HCT116 (cell line): ENCODE measurements around the gene GLP2R. TPM values are rescaled to one million over a fixed set of nuclear protein-coding genes. Genes with fewer than 3 reads are reported as not detected.

Experiments
- ATAC-seq: fragments of 200-7000 bp; cut with Tn5 transposase; 2 replicates; pipeline ENCODE4 v1.9.1; 2020; ENCODE audit warnings: mild to moderate bottlenecking, moderate library complexity
- BruUV-seq: library from RNA; stranded (reverse); fragments of 400-500 nt; replicated peaks from 2 replicates; lab custom pipeline; 2021; lab: Mats Ljungman, UMichigan
- CTCF ChIA-PET: fragments of 300-600 bp; sonication (Branson Sonifier 250); formaldehyde crosslinking; loops from one replicate; lab custom pipeline; 2021; ENCODE audit warnings: antibody characterized with exemption; lab: Charles Lee
- POLR2A ChIA-PET: fragments of 300-600, 350-600 bp; sonication (Branson Sonifier 250); formaldehyde crosslinking; loops from one replicate; lab custom pipeline; 2021; ENCODE audit warnings: antibody characterized with exemption; lab: Charles Lee
- RAD21 ChIA-PET, 2 experiments: fragments of 300-600 bp; sonication (Branson Sonifier 250); formaldehyde crosslinking; loops; one replicate each; lab custom pipeline; 2023; ENCODE audit warnings: low total read pairs in 2 of 2; ENCODE audit not compliant: uncharacterized antibody in 2 of 2, unreplicated experiment in 2 of 2, low non-redundant PET in 1 of 2; lab: Charles Lee
- DNase-seq: peaks from one replicate; pipeline ENCODE4 v3.0.0-alpha.2; 2010; ENCODE audit warnings: low read depth, low spot score
- H2AFZ ChIP-seq: fragments of 200-600 bp; shearing (Covaris generic), sonication (generic); 2 replicates; pipeline ENCODE4 v1.6.1; 2017; ENCODE audit warnings: low read depth, mixed run types, mixed read lengths, antibody characterized with exemption, low read length; ENCODE audit not compliant: poor library complexity, severe bottlenecking
- H3K27ac ChIP-seq: 2 replicates; pipeline ENCODE4 v1.5.1; 2012; ENCODE audit warnings: low read depth, low read length
- H3K27me3 ChIP-seq: fragments of 200-600 bp; sonication (generic); 2 replicates; pipeline ENCODE4 v1.6.1; 2016; ENCODE audit warnings: mixed run types, low read length, mixed read lengths; ENCODE audit not compliant: insufficient read depth
- H3K36me3 ChIP-seq, 2 experiments: fragments of 200-500 bp in 1 of 2; fragments of 200-600 bp in 1 of 2; sonication (Bioruptor generic) in 1 of 2; sonication (generic) in 1 of 2; 2 replicates each; pipeline versions ENCODE4 v1.5.1 to v1.6.1; 2014 to 2016; ENCODE audit warnings: low read length in 2 of 2, inconsistent platforms in 1 of 2, mixed read lengths in 1 of 2, mixed run types in 1 of 2; ENCODE audit not compliant: insufficient read depth in 2 of 2, control insufficient read depth in 1 of 2
- H3K4me1 ChIP-seq, 2 experiments: fragments of 200-600 bp in 1 of 2; sonication (generic) in 1 of 2; 2 replicates each; pipeline versions ENCODE4 v1.5.1 to v1.6.1; 2012 to 2017; ENCODE audit warnings: low read length in 2 of 2, inconsistent platforms in 1 of 2, mild to moderate bottlenecking in 1 of 2, mixed read lengths in 1 of 2, mixed run types in 1 of 2, moderate library complexity in 1 of 2; ENCODE audit not compliant: insufficient read depth in 2 of 2, control insufficient read depth in 1 of 2
- H3K4me2 ChIP-seq: fragments of 200-600 bp; sonication (generic); 2 replicates; pipeline ENCODE4 v1.6.1; 2017; ENCODE audit warnings: mixed run types, low read length, mixed read lengths
- H3K4me3 ChIP-seq, 2 experiments: fragments of 200-600 bp in 1 of 2; sonication (generic) in 1 of 2; replicated peaks in 1 of 2; 2 replicates each; pipeline ENCODE4 v1.5.1; 2011 to 2016; ENCODE audit warnings: low read length in 2 of 2, control low read depth in 1 of 2, low read depth in 1 of 2, mild to moderate bottlenecking in 1 of 2, mixed read lengths in 1 of 2, mixed run types in 1 of 2
- H3K79me2 ChIP-seq: fragments of 200-600 bp; sonication (generic); 2 replicates; pipeline ENCODE4 v1.6.1; 2017; ENCODE audit warnings: mild to moderate bottlenecking, mixed run types, low read length, moderate library complexity, mixed read lengths; ENCODE audit not compliant: insufficient read depth
- H3K9ac ChIP-seq: fragments of 200-600 bp; sonication (generic); 2 replicates; pipeline ENCODE4 v1.6.1; 2016; ENCODE audit warnings: low read length, mixed read lengths
- H3K9me2 ChIP-seq: fragments of 200-600 bp; sonication (generic), shearing (Covaris generic); 2 replicates; pipeline ENCODE4 v1.6.1; 2017; ENCODE audit warnings: mixed run types, mild to moderate bottlenecking, moderate library complexity; ENCODE audit not compliant: insufficient read depth
- H3K9me3 ChIP-seq, 2 experiments: fragments of 200-500 bp in 1 of 2; fragments of 200-600 bp in 1 of 2; sonication (Bioruptor generic) in 1 of 2; sonication (generic) in 1 of 2; 2 replicates each; pipeline ENCODE4 v1.6.1; 2014 to 2017; ENCODE audit warnings: low read length in 2 of 2, mixed read lengths in 2 of 2, inconsistent platforms in 1 of 2, low read depth in 1 of 2, mild to moderate bottlenecking in 1 of 2, mixed run types in 1 of 2, moderate library complexity in 1 of 2; ENCODE audit not compliant: control insufficient read depth in 1 of 2, insufficient read depth in 1 of 2
- H4K20me1 ChIP-seq: fragments of 200-600 bp; sonication (generic), shearing (Covaris generic); 2 replicates; pipeline ENCODE4 v1.6.1; 2017; ENCODE audit warnings: mixed run types, mild to moderate bottlenecking, moderate library complexity; ENCODE audit not compliant: insufficient read depth
- CEBPB ChIP-seq: IDR thresholded peaks from 2 replicates; pipeline ENCODE4 v1.6.1; 2012; ENCODE audit warnings: low read depth
- EGR1 ChIP-seq: IDR thresholded peaks from 2 replicates; pipeline ENCODE4 v1.6.1; 2012; ENCODE audit warnings: low read depth
- EZH2 ChIP-seq: fragments of 200-600 bp; sonication (generic); IDR thresholded peaks from 2 replicates; pipeline ENCODE4 v1.6.1; 2017; ENCODE audit warnings: antibody characterized with exemption, mixed run types
- POLR2A ChIP-seq: IDR thresholded peaks from 2 replicates; pipeline ENCODE4 v1.7.0; 2011; ENCODE audit warnings: borderline replicate concordance; ENCODE audit not compliant: insufficient read depth, insufficient read length; ENCODE audit errors: extremely low read depth
- SP1 ChIP-seq: IDR thresholded peaks from 2 replicates; pipeline ENCODE4 v1.6.1; 2012; ENCODE audit warnings: low read depth
- TCF7L2 ChIP-seq: IDR thresholded peaks from 2 replicates; pipeline ENCODE4 v1.7.0; 2011; ENCODE audit warnings: borderline replicate concordance, inconsistent platforms; ENCODE audit not compliant: insufficient read depth, insufficient read length; ENCODE audit errors: extremely low read depth
- YY1 ChIP-seq: IDR thresholded peaks from 2 replicates; pipeline ENCODE4 v1.6.1; 2011; ENCODE audit warnings: low read length, low read depth, moderate library complexity, mild to moderate bottlenecking; ENCODE audit not compliant: insufficient replicate concordance; ENCODE audit errors: extremely low read depth
- intact Hi-C: fragments of 100-400 bp; cut with micrococcal nuclease; formaldehyde crosslinking; loops from 2 replicates; pipeline ENCODE4 v1.10.0; 2022
- total RNA-seq: library from RNA; stranded (reverse); gene quantifications from one replicate; pipeline ENCODE4 v1.2.1, GENCODE V29; 2021; ENCODE audit not compliant: unreplicated experiment
- TF ChIP-seq, protein P1 (sequence below): IDR thresholded peaks from 2 replicates; pipeline ENCODE4 v1.6.1; 2012; ENCODE audit warnings: low read depth
- TF ChIP-seq, protein P2 (sequence below): IDR thresholded peaks from 2 replicates; pipeline ENCODE4 v1.6.1; 2012

Gene GLP2R
- total RNA-seq, 1 experiment from 2014 or later = not detected

DNA sequence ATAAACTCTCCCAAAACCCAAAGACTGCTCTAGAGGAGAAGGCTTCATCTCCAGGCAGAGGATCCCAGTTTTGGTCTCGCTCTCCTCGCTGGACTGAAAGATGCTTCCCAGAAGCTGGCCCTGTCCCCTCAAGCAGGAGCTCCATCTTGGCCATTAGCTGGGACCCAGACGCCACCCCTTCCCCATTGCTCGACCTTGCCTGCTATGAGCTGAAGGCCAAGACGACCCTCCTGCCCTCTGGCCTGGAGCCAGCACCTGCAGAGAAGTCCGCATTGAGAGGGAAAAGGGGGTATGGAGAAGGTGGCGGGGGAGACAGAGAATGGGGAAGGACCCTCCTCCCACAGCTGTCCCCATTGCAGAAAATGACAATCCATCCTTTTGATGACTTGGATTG is 82.9 kb downstream of the GLP2R start:
- no peak overlapping the region for H3K4me3 ChIP-seq
- H4K20me1 ChIP-seq = no peaks in the 10 kb centered on the region
- CTCF ChIA-PET = interaction anchor here (1.2 kb wide), 1 partner anchor 18 kb away, joined by 6 read pairs; no protein-coding TSS in a partner anchor
- no peak overlapping the region for H3K9ac ChIP-seq
- no peak for TF ChIP-seq EZH2
- TF ChIP-seq SP1 = no peak
- no peak for TF ChIP-seq TCF7L2
- TF ChIP-seq CEBPB = no peak
- TF ChIP-seq YY1 = no peak
- TF ChIP-seq POLR2A = no peak
- TF ChIP-seq, protein P1, sequence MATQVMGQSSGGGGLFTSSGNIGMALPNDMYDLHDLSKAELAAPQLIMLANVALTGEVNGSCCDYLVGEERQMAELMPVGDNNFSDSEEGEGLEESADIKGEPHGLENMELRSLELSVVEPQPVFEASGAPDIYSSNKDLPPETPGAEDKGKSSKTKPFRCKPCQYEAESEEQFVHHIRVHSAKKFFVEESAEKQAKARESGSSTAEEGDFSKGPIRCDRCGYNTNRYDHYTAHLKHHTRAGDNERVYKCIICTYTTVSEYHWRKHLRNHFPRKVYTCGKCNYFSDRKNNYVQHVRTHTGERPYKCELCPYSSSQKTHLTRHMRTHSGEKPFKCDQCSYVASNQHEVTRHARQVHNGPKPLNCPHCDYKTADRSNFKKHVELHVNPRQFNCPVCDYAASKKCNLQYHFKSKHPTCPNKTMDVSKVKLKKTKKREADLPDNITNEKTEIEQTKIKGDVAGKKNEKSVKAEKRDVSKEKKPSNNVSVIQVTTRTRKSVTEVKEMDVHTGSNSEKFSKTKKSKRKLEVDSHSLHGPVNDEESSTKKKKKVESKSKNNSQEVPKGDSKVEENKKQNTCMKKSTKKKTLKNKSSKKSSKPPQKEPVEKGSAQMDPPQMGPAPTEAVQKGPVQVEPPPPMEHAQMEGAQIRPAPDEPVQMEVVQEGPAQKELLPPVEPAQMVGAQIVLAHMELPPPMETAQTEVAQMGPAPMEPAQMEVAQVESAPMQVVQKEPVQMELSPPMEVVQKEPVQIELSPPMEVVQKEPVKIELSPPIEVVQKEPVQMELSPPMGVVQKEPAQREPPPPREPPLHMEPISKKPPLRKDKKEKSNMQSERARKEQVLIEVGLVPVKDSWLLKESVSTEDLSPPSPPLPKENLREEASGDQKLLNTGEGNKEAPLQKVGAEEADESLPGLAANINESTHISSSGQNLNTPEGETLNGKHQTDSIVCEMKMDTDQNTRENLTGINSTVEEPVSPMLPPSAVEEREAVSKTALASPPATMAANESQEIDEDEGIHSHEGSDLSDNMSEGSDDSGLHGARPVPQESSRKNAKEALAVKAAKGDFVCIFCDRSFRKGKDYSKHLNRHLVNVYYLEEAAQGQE = no peak
- TF ChIP-seq, protein P2, sequence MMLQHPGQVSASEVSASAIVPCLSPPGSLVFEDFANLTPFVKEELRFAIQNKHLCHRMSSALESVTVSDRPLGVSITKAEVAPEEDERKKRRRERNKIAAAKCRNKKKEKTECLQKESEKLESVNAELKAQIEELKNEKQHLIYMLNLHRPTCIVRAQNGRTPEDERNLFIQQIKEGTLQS = no peak
- no peak for TF ChIP-seq EGR1
- TF ChIP-seq, all 23 proteins: peak for 0
- no TSS peak for BruUV-seq
- H3K27ac ChIP-seq = no peak overlapping the region
- RAD21 ChIA-PET = no interaction called here
- POLR2A ChIA-PET = no interaction called here
- ATAC-seq = no peak
- no peaks in the 10 kb centered on the region for H3K4me1 ChIP-seq
- H3K9me2 ChIP-seq = no peaks in the 10 kb centered on the region
- H3K9me3 ChIP-seq = no peaks in the 10 kb centered on the region
- intact Hi-C loops = no loop called here
- no peak for DNase-seq
- no peaks in the 10 kb centered on the region for H3K79me2 ChIP-seq
- no peak overlapping the region for H3K4me2 ChIP-seq
- no peaks in the 10 kb centered on the region for H3K27me3 ChIP-seq
- no peaks in the 10 kb centered on the region for H3K36me3 ChIP-seq
- H2AFZ ChIP-seq = no peak overlapping the region
